Inflammatory macrophage treated with lipopolysaccharide for 1 hour (primary cell): ENCODE results near the gene JMJD6.
"Not testable (repeated sequence)": the region's sequence is repeated elsewhere in the genome, so short reads cannot be mapped to it uniquely, and the experiment has no call there.

ENCODE experiments used
- DNase-seq, 2 donors: peaks; one replicate each; pipeline ENCODE4 v3.0.0-alpha.2; 2020 to 2022

JMJD6 gene

DNA sequence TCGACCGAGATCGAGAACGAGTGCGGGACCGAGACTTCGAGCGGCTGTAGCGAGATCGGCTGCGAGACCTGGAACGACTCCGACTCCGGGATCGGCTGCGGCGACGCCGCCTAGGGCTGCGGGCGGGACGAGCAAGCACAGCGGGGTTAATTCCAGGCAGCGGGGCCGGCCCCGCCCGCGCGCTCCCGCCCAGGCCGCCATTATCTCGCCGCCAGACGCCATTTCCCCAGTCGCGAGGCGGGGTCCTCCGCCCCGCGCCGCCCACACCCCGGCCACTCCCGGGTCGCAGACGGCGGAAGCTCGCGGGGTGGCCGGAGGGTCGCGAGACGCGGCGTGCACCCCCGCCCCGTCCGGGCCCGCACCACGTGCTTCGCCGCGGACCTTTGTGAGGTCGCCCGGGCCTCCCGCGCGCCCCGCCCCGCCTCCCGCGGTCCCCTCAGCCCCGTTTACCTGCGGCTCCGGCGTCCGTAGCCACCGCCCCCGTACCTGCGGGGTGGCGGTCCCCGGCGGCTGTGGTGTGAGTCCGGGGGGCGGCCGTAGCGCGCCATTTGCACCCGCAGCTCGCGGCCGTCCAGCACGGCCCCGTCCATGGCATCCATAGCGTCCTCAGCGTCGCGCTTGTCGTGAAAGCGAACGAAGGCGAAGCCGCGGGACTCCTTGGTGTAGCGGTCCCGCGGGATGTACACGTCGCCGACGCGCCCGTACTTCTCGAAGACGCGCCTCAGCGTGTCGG is 10.1 kb upstream of the JMJD6 start:
- peak; percentile 68 to 72 for DNase-seq

GRCh38 chr17:76735586-76736348 is 9.4 kb upstream of the JMJD6 start:
- DNase-seq: no peak

DNA sequence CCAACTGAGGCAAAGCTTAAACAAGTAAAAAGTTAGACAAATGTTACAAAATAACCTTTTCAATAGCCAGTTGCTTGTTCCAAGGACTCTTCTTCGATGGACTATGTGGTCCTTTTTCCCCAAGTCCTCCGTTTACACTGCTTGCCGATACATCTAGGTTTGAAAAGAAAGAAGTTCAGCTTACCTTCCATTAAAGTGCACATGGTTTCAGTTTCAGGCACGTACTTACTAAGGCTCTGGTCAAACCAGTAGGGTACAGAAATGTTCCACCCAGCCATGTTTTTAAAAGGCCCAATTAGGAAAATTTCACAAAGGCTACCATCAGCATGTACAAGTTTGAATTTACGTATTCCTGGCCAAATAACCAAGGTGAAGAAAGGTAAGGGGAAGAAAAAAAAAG is 8.6 kb upstream of the JMJD6 start:
- peak in 1 of 2 donors; percentile 25 for DNase-seq

DNA sequence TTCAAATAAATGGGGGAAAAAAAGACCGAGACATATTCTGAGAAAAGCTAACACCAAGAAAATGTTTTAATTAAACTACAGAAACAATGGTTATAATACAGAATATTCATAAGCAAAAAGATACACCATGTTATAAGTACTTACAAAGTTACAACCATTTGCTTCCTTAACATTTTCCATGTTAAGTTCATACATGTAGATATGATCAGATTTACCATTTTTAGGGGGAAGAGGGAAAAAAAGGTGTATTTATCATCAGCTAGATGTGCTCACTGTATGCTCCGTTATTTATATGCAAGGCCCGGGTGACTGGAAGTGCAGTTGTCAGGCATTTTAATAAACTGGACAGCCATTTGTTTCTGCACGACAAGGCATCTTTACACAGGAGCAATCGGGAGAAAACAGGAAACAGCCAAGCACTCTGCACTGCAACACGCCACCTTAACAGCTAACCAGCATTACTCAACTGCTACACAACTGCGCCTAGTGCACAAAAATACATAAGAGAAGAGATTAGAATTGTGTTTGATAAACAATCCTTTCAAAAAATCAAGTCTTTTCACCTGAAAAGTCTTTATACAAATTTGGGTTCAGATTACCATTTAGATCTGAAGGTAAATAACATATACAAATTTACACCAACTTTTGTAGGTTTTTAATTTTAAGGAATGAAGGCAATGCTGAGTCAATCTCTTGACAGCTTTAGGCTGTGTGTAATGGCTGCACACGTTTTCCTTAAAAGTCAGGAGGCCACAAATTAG is 7.9 kb upstream of the JMJD6 start:
- peak in 1 of 2 donors; percentile 44 for DNase-seq

- DNase-seq: no peak
Measured at GRCh38 chr17:76733618-76733957, 7.2 kb upstream of the JMJD6 start.

GRCh38 chr17:76732734-76733617 is 6.6 kb upstream of the JMJD6 start:
- DNase-seq: no peak

GRCh38 chr17:76731800-76732733 is 5.7 kb upstream of the JMJD6 start:
- not testable (repeated sequence) for DNase-seq

DNA sequence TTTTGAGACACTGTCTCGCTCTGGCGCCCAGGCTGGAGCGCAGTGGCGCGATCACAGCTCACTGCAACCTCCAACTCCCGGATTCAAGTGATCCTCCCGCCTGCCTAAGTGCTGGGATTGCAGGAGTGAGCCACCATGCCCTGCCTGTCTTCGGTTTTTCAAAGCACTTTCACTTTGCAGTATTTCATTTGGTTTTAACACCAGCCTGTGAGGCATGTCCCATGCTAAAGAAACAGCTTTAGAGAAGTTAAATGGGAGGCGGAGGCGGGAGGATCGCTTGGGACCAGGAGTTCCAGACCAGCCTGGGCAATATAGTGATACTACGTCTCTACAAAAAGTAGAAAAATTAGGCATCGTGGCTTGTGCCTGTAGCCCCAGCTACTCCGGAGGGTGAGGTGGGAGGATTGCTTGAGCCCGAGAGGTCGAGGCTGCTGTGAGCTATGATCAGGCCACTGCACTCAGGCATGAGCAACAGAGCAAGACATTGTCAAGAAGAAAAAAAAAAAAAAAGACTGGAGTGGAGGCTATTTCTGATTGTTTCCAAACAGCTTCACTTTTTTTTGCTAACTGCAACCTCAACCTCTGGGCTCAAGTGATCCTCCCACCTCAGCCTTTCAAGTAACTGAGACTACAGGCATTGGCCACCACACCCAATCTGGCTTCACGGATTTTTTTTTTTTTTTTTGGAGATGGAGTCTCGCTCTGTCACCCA is 1.5 kb upstream of the JMJD6 start:
- peak; percentile 44 to 69 for DNase-seq

DNA sequence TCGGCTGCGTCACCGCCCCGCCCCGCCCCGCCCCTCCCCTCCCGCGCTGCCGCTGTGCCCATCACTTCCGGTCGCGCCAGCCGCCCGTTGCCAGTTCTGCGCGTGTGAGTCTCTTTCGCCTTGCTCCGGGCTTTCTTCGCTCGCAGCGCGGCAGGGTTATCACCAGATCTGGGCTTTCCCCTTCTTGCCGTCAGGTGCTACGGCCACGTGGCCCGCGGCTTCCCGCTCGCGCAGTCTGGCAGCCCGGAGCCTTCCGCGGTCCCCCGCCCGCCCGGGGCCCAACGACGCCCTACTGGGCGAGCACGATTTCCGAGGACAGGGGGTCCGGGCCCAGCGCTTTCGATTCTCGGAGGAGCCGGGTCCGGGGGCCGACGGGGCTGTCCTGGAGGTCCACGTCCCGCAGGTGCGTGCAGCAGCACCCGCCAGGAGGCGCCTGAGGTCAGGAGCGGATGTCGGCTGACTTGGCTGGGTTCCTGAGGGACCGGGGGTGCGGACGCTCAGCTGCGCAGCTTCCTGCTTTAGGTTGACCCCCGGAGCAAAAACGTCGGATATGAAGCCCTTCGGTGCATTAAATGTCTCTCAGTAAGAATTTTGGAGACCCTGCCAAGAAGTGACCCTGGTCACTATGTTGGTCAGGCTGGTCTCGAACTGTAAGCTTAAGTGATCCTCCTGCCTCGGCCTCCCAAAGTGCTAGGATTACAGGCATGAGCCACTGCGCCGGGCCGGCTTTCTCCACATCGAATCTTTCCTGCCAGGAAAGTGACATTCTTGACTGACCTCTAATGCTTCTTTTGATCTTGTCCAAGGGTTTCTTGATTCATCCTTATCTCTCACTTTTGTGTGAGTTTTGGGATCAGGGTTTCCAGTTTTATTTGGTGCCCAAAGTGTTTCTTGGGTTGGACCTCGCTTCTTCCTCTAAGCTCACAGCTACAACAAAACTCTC is 641 bp upstream of the JMJD6 start, which contains the start of gene METTL23:
TSS of gene METTL23 (plus strand) at position 64 of the 943 bp plus-strand sequence. CDS start 2,872 bp downstream, outside the sequence.
- DNase-seq: peak; percentile 36 to 44

- DNase-seq: peak; percentile 61 to 73
Measured at GRCh38 chr17:76725580-76726230, 701 bp downstream of the JMJD6 start.

DNA sequence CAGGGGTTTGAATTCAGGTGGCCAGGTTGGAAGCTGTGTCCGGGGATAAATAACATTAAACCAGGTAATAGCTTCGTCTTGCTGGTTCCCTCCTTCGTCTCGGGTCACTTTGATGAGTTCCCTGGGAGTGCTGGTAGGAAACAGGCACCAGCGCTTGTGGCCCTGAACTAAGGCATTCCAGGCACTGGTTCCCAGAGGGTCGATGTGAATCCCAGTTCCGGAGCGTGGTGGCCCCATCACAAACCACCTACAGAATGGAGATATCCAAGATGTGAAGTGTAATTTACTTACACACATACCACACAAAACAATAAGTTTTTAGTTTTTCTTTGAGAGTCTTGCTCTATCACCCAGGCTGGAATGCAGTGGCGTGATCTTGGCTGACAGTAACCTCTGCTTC is 2.6 kb downstream of the JMJD6 start:
- DNase-seq: no peak

- DNase-seq: not testable (repeated sequence)
Measured at GRCh38 chr17:76722977-76723376, 3.4 kb downstream of the JMJD6 start.

- DNase-seq: no peak
Measured at GRCh38 chr17:76722279-76722678, 4.1 kb downstream of the JMJD6 start.

- DNase-seq: no peak
Measured at GRCh38 chr17:76721463-76721862, 4.9 kb downstream of the JMJD6 start.

- DNase-seq: no peak
Measured at GRCh38 chr17:76720941-76721340, 5.5 kb downstream of the JMJD6 start.

GRCh38 chr17:76720211-76720610 is 6.2 kb downstream of the JMJD6 start:
- no peak for DNase-seq

GRCh38 chr17:76718516-76718915 is 7.9 kb downstream of the JMJD6 start:
- DNase-seq: no peak

DNA sequence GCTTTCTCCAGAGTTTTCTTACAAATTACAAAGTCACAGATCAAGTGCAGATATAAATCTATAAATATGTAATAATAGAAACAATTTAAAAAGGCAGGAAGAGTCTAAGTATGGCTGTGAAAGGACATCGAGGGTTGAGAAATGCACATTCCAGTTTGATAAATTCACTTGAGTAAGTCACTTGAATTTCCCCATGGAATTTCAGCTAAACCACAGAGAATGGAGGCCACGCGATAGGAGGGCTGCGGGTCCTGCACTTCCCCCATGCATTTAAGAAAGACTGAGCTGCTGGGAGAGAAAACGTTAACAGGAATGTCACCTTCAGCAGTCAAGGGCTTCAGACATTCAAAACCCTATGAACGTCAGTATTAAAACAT is 9.6 kb downstream of the JMJD6 start:
- DNase-seq: no peak
